HCT116 (cell line): Measurements from ENCODE around the gene BAG2. TPM values are rescaled to one million over a fixed set of nuclear protein-coding genes. Genes with fewer than 3 reads are reported as not detected.

Source experiments
- ATAC-seq: fragments of 200-7000 bp; cut with Tn5 transposase; 2 replicates; pipeline ENCODE4 v1.9.1; 2020; ENCODE audit warnings: mild to moderate bottlenecking, moderate library complexity
- BruUV-seq: library from RNA; stranded (reverse); fragments of 400-500 nt; replicated peaks from 2 replicates; lab custom pipeline; 2021; lab: Mats Ljungman, UMichigan
- CTCF ChIA-PET: fragments of 300-600 bp; sonication (Branson Sonifier 250); formaldehyde crosslinking; loops from one replicate; lab custom pipeline; 2021; ENCODE audit warnings: antibody characterized with exemption; lab: Charles Lee
- POLR2A ChIA-PET: fragments of 300-600, 350-600 bp; sonication (Branson Sonifier 250); formaldehyde crosslinking; loops from one replicate; lab custom pipeline; 2021; ENCODE audit warnings: antibody characterized with exemption; lab: Charles Lee
- RAD21 ChIA-PET, 2 experiments: fragments of 300-600 bp; sonication (Branson Sonifier 250); formaldehyde crosslinking; loops; one replicate each; lab custom pipeline; 2023; ENCODE audit warnings: low total read pairs in 2 of 2; ENCODE audit not compliant: uncharacterized antibody in 2 of 2, unreplicated experiment in 2 of 2, low non-redundant PET in 1 of 2; lab: Charles Lee
- DNase-seq: peaks from one replicate; pipeline ENCODE4 v3.0.0-alpha.2; 2010; ENCODE audit warnings: low read depth, low spot score
- H2AFZ ChIP-seq: fragments of 200-600 bp; shearing (Covaris generic), sonication (generic); 2 replicates; pipeline ENCODE4 v1.6.1; 2017; ENCODE audit warnings: low read depth, mixed run types, mixed read lengths, antibody characterized with exemption, low read length; ENCODE audit not compliant: poor library complexity, severe bottlenecking
- H3K27ac ChIP-seq: 2 replicates; pipeline ENCODE4 v1.5.1; 2012; ENCODE audit warnings: low read depth, low read length
- H3K27me3 ChIP-seq: fragments of 200-600 bp; sonication (generic); 2 replicates; pipeline ENCODE4 v1.6.1; 2016; ENCODE audit warnings: mixed run types, low read length, mixed read lengths; ENCODE audit not compliant: insufficient read depth
- H3K36me3 ChIP-seq, 2 experiments: fragments of 200-500 bp in 1 of 2; fragments of 200-600 bp in 1 of 2; sonication (Bioruptor generic) in 1 of 2; sonication (generic) in 1 of 2; 2 replicates each; pipeline versions ENCODE4 v1.5.1 to v1.6.1; 2014 to 2016; ENCODE audit warnings: low read length in 2 of 2, inconsistent platforms in 1 of 2, mixed read lengths in 1 of 2, mixed run types in 1 of 2; ENCODE audit not compliant: insufficient read depth in 2 of 2, control insufficient read depth in 1 of 2
- H3K4me1 ChIP-seq, 2 experiments: fragments of 200-600 bp in 1 of 2; sonication (generic) in 1 of 2; 2 replicates each; pipeline versions ENCODE4 v1.5.1 to v1.6.1; 2012 to 2017; ENCODE audit warnings: low read length in 2 of 2, inconsistent platforms in 1 of 2, mild to moderate bottlenecking in 1 of 2, mixed read lengths in 1 of 2, mixed run types in 1 of 2, moderate library complexity in 1 of 2; ENCODE audit not compliant: insufficient read depth in 2 of 2, control insufficient read depth in 1 of 2
- H3K4me2 ChIP-seq: fragments of 200-600 bp; sonication (generic); 2 replicates; pipeline ENCODE4 v1.6.1; 2017; ENCODE audit warnings: mixed run types, low read length, mixed read lengths
- H3K4me3 ChIP-seq, 2 experiments: fragments of 200-600 bp in 1 of 2; sonication (generic) in 1 of 2; replicated peaks in 1 of 2; 2 replicates each; pipeline ENCODE4 v1.5.1; 2011 to 2016; ENCODE audit warnings: low read length in 2 of 2, control low read depth in 1 of 2, low read depth in 1 of 2, mild to moderate bottlenecking in 1 of 2, mixed read lengths in 1 of 2, mixed run types in 1 of 2
- H3K79me2 ChIP-seq: fragments of 200-600 bp; sonication (generic); 2 replicates; pipeline ENCODE4 v1.6.1; 2017; ENCODE audit warnings: mild to moderate bottlenecking, mixed run types, low read length, moderate library complexity, mixed read lengths; ENCODE audit not compliant: insufficient read depth
- H3K9ac ChIP-seq: fragments of 200-600 bp; sonication (generic); 2 replicates; pipeline ENCODE4 v1.6.1; 2016; ENCODE audit warnings: low read length, mixed read lengths
- H3K9me2 ChIP-seq: fragments of 200-600 bp; sonication (generic), shearing (Covaris generic); 2 replicates; pipeline ENCODE4 v1.6.1; 2017; ENCODE audit warnings: mixed run types, mild to moderate bottlenecking, moderate library complexity; ENCODE audit not compliant: insufficient read depth
- H3K9me3 ChIP-seq, 2 experiments: fragments of 200-500 bp in 1 of 2; fragments of 200-600 bp in 1 of 2; sonication (Bioruptor generic) in 1 of 2; sonication (generic) in 1 of 2; 2 replicates each; pipeline ENCODE4 v1.6.1; 2014 to 2017; ENCODE audit warnings: low read length in 2 of 2, mixed read lengths in 2 of 2, inconsistent platforms in 1 of 2, low read depth in 1 of 2, mild to moderate bottlenecking in 1 of 2, mixed run types in 1 of 2, moderate library complexity in 1 of 2; ENCODE audit not compliant: control insufficient read depth in 1 of 2, insufficient read depth in 1 of 2
- H4K20me1 ChIP-seq: fragments of 200-600 bp; sonication (generic), shearing (Covaris generic); 2 replicates; pipeline ENCODE4 v1.6.1; 2017; ENCODE audit warnings: mixed run types, mild to moderate bottlenecking, moderate library complexity; ENCODE audit not compliant: insufficient read depth
- CEBPB ChIP-seq: IDR thresholded peaks from 2 replicates; pipeline ENCODE4 v1.6.1; 2012; ENCODE audit warnings: low read depth
- EZH2 ChIP-seq: fragments of 200-600 bp; sonication (generic); IDR thresholded peaks from 2 replicates; pipeline ENCODE4 v1.6.1; 2017; ENCODE audit warnings: antibody characterized with exemption, mixed run types
- EZH2phosphoT487 ChIP-seq: fragments of 200-600 bp; IDR thresholded peaks from 2 replicates; pipeline ENCODE4 v1.6.1; 2018; ENCODE audit warnings: antibody characterized with exemption, borderline replicate concordance
- POLR2A ChIP-seq: IDR thresholded peaks from 2 replicates; pipeline ENCODE4 v1.7.0; 2011; ENCODE audit warnings: borderline replicate concordance; ENCODE audit not compliant: insufficient read depth, insufficient read length; ENCODE audit errors: extremely low read depth
- POLR2AphosphoS5 ChIP-seq: IDR thresholded peaks from 2 replicates; pipeline ENCODE4 v1.6.1; 2011; ENCODE audit warnings: mild to moderate bottlenecking, low read depth, low read length, moderate library complexity
- RAD21 ChIP-seq: IDR thresholded peaks from 2 replicates; pipeline ENCODE4 v1.6.1; 2012; ENCODE audit warnings: low read depth, mild to moderate bottlenecking
- SIN3A ChIP-seq: IDR thresholded peaks from 2 replicates; pipeline ENCODE4 v1.6.1; 2012; ENCODE audit warnings: low read depth
- SP1 ChIP-seq: IDR thresholded peaks from 2 replicates; pipeline ENCODE4 v1.6.1; 2012; ENCODE audit warnings: low read depth
- YY1 ChIP-seq: IDR thresholded peaks from 2 replicates; pipeline ENCODE4 v1.6.1; 2011; ENCODE audit warnings: low read length, low read depth, moderate library complexity, mild to moderate bottlenecking; ENCODE audit not compliant: insufficient replicate concordance; ENCODE audit errors: extremely low read depth
- ZFX ChIP-seq: fragments of 450-650 bp; IDR thresholded peaks from 2 replicates; pipeline ENCODE4 v1.6.1; 2017
- ZNF274 ChIP-seq: fragments of 200-500 bp; sonication (Bioruptor generic); IDR thresholded peaks from 2 replicates; pipeline ENCODE4 v1.6.1; 2014; ENCODE audit warnings: mild to moderate bottlenecking, low read depth, low read length, inconsistent platforms
- intact Hi-C: fragments of 100-400 bp; cut with micrococcal nuclease; formaldehyde crosslinking; loops from 2 replicates; pipeline ENCODE4 v1.10.0; 2022
- total RNA-seq: library from RNA; stranded (reverse); gene quantifications from one replicate; pipeline ENCODE4 v1.2.1, GENCODE V29; 2021; ENCODE audit not compliant: unreplicated experiment
- TF ChIP-seq, protein P1 (sequence below): IDR thresholded peaks from 2 replicates; pipeline ENCODE4 v1.6.1; 2011; ENCODE audit warnings: mild to moderate bottlenecking, low read length, moderate library complexity; ENCODE audit not compliant: insufficient replicate concordance; ENCODE audit errors: extremely low read depth
- TF ChIP-seq, protein P2 (sequence below): IDR thresholded peaks from 2 replicates; pipeline ENCODE4 v1.6.1; 2012
- TF ChIP-seq, protein P3 (sequence below): IDR thresholded peaks from 2 replicates; pipeline ENCODE4 v1.6.1; 2012
- TF ChIP-seq, protein P4 (sequence below): IDR thresholded peaks from 2 replicates; pipeline ENCODE4 v1.6.1; 2012; ENCODE audit warnings: low read depth

Gene BAG2
- total RNA-seq, 1 experiment from 2014 or later = 13.5 TPM

DNA sequence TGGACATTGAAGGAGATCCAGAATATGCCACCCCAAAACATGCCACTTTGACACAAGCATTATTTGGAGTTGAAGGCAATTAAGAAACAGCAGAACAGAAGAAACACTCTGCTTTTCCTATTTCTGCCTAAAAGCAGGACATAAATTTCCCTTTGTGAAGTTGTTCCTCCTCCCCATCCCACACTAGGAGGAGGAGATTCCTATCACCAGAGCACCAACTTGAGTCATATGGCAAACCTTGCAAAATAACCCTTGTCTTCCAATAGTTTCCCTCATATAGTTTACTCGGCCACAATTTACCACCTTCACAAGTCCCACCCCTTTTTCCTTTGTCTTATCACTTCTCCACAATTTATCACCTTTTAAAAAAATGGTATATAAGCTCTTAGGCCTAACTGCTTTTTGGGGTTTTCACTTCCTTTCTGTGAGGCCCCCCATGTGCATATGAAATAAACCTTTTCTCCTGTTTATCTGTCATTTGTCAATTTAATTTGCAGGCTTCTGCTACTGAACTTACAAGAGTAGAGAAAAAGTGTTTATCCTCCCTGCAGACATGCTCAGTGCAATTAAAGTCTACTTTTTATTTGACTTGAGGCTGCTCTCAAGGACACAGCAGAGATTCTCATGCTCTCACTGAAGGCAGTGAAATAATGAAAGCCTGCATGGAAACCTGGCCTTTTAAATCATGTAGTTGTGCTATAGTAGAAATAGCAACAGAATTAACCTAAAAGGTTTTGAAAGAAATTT lies 52.8 kb downstream of the BAG2 start:
- H3K79me2 ChIP-seq = peaks cover 13% of the 10 kb centered on the region
- H2AFZ ChIP-seq = no peak overlapping the region

More for the DNA sequence above, 52.8 kb downstream of the BAG2 start:
- Histone ChIP-seq H3K4me2 (no peak overlapping the region), H3K9me2 (no peaks in the 10 kb centered on the region), H3K27ac (no peak overlapping the region), H3K4me1 (peaks cover 3 to 12% of the 10 kb centered on the region in 2 experiments; a peak in 3 of 4 replicates), H3K27me3 (no peaks in the 10 kb centered on the region)
- ATAC-seq = no peak
- DNase-seq = no peak
- intact Hi-C loops = no loop called here
- ChIA-PET CTCF (no interaction called here), POLR2A (no interaction called here), RAD21 (no interaction called here)
- BruUV-seq = no TSS peak
- TF ChIP-seq YY1 (no peak), CEBPB (no peak), ZNF274 (no peak), POLR2A (no peak), POLR2AphosphoS5 (no peak), ZFX (no peak), SP1 (no peak), SIN3A (no peak), EZH2 (no peak), EZH2phosphoT487 (no peak), RAD21 (no peak)
- TF ChIP-seq, protein P1, sequence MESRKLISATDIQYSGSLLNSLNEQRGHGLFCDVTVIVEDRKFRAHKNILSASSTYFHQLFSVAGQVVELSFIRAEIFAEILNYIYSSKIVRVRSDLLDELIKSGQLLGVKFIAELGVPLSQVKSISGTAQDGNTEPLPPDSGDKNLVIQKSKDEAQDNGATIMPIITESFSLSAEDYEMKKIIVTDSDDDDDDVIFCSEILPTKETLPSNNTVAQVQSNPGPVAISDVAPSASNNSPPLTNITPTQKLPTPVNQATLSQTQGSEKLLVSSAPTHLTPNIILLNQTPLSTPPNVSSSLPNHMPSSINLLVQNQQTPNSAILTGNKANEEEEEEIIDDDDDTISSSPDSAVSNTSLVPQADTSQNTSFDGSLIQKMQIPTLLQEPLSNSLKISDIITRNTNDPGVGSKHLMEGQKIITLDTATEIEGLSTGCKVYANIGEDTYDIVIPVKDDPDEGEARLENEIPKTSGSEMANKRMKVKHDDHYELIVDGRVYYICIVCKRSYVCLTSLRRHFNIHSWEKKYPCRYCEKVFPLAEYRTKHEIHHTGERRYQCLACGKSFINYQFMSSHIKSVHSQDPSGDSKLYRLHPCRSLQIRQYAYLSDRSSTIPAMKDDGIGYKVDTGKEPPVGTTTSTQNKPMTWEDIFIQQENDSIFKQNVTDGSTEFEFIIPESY = no peak
- TF ChIP-seq, protein P2, sequence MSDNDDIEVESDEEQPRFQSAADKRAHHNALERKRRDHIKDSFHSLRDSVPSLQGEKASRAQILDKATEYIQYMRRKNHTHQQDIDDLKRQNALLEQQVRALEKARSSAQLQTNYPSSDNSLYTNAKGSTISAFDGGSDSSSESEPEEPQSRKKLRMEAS = no peak
- TF ChIP-seq, protein P3, sequence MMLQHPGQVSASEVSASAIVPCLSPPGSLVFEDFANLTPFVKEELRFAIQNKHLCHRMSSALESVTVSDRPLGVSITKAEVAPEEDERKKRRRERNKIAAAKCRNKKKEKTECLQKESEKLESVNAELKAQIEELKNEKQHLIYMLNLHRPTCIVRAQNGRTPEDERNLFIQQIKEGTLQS = no peak
- TF ChIP-seq, protein P4, sequence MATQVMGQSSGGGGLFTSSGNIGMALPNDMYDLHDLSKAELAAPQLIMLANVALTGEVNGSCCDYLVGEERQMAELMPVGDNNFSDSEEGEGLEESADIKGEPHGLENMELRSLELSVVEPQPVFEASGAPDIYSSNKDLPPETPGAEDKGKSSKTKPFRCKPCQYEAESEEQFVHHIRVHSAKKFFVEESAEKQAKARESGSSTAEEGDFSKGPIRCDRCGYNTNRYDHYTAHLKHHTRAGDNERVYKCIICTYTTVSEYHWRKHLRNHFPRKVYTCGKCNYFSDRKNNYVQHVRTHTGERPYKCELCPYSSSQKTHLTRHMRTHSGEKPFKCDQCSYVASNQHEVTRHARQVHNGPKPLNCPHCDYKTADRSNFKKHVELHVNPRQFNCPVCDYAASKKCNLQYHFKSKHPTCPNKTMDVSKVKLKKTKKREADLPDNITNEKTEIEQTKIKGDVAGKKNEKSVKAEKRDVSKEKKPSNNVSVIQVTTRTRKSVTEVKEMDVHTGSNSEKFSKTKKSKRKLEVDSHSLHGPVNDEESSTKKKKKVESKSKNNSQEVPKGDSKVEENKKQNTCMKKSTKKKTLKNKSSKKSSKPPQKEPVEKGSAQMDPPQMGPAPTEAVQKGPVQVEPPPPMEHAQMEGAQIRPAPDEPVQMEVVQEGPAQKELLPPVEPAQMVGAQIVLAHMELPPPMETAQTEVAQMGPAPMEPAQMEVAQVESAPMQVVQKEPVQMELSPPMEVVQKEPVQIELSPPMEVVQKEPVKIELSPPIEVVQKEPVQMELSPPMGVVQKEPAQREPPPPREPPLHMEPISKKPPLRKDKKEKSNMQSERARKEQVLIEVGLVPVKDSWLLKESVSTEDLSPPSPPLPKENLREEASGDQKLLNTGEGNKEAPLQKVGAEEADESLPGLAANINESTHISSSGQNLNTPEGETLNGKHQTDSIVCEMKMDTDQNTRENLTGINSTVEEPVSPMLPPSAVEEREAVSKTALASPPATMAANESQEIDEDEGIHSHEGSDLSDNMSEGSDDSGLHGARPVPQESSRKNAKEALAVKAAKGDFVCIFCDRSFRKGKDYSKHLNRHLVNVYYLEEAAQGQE = no peak
- TF ChIP-seq, all 23 proteins: peak for 0
- Histone ChIP-seq H4K20me1 (no peaks in the 10 kb centered on the region), H3K4me3 (no peak overlapping the region), H3K9me3 (no peaks in the 10 kb centered on the region), H3K9ac (no peak overlapping the region), H3K36me3 (no peaks in the 10 kb centered on the region)
